Adrenal gland (tissue), 12 donors: ENCODE data around the gene KCNK13. TPM values are rescaled to one million over a fixed set of nuclear protein-coding genes. Genes with fewer than 3 reads are reported as not detected.
"Not testable (repeated sequence)": the region's sequence is repeated elsewhere in the genome, so short reads cannot be mapped to it uniquely, and the experiment has no call there.

Experiments used
- DNase-seq, 7 donors: peaks; one replicate each; pipeline ENCODE4 v3.0.0-alpha.2; 2019 to 2020
- H3K27ac ChIP-seq, 5 donors: fragments of 200-600 bp; sonication (generic) in 4 of 5; 1 replicate in 3 of 5; 2 replicates in 2 of 5; pipeline versions ENCODE4 v1.5.1 to v1.8.0; 2016 to 2020; ENCODE audit warnings: mild to moderate bottlenecking in 1 of 5
- H3K27me3 ChIP-seq: fragments of 200-600 bp; 2 replicates; pipeline ENCODE4 v1.8.0; 2021
- H3K36me3 ChIP-seq, 2 donors: fragments of 200-600 bp; replicated peaks in 1 of 2; 1 replicate in 1 of 2; 2 replicates in 1 of 2; pipeline versions ENCODE4 v1.5.1 to v1.8.0; 2018 to 2022
- H3K4me1 ChIP-seq, 2 donors: fragments of 200-600 bp; replicated peaks in 1 of 2; 1 replicate in 1 of 2; 2 replicates in 1 of 2; pipeline versions ENCODE4 v1.5.1 to v1.8.0; 2018 to 2021
- H3K4me3 ChIP-seq, 4 donors: fragments of 200-600 bp; sonication (generic) in 3 of 4; one replicate each; pipeline ENCODE4 v1.5.1; 2016 to 2018
- H3K9me3 ChIP-seq, 3 donors: fragments of 200-600 bp; sonication (generic) in 1 of 3; replicated peaks in 1 of 3; 1 replicate in 2 of 3; 2 replicates in 1 of 3; pipeline versions ENCODE4 v1.5.1 to v1.8.0; 2016 to 2021
- CTCF ChIP-seq, 6 experiments: fragments of 450-650 bp in 4 of 6; fragments of 200-600 bp in 2 of 6; sonication (generic) in 1 of 6; IDR thresholded peaks; 1 replicate in 5 of 6; 2 replicates in 1 of 6; pipeline versions ENCODE4 v1.5.1 to v1.8.0; 2016 to 2021; ENCODE audit warnings: antibody characterized with exemption in 6 of 6, mild to moderate bottlenecking in 2 of 6, moderate library complexity in 1 of 6
- POLR2A ChIP-seq, 2 donors: fragments of 450-650 bp; IDR thresholded peaks; one replicate each; pipeline ENCODE4 v1.6.1; 2017; ENCODE audit warnings: antibody characterized with exemption in 2 of 2, mild to moderate bottlenecking in 2 of 2, moderate library complexity in 1 of 2
- WGBS, 4 donors: extraction: QIAGEN DNeasy Blood & Tissue Kit in 2 of 4; methylation state at CpG; one replicate each; pipeline versions ENCODE4 v1.1.5 to v1.1.7; 2013 to 2017; 5-methylcytosine and 5-hydroxymethylcytosine counted together
- intact Hi-C, 2 donors: fragments of 100-400 bp; cut with DNase I; formaldehyde crosslinking; loops; one replicate each; pipeline versions ENCODE4 v1.14.1 to v1.15.0; 2022 to 2023
- polyA plus RNA-seq, 3 donors: library from polyadenylated mRNA; stranded (reverse); fragments of 200-250 nt in 2 of 3; fragments of 350-450 nt in 1 of 3; fragmentation: Illumina TruSeq in 1 of 3; extraction: RNeasy Lipid Tissue Mini Kit (QIAGEN cat#74804) in 1 of 3; gene quantifications; one replicate each; pipeline ENCODE4 v1.2.3, GENCODE V29; 2013 to 2014
- total RNA-seq, 9 donors: library from RNA; depleted of rRNA in 4 of 9; stranded (reverse); fragments of >200 nt in 4 of 9; fragments of 120-200 nt in 1 of 9; fragmentation: NEBNext Ultra II Directional in 1 of 9; extraction: Animal tissue kit (Norgen Biotek cat#: 25700) in 1 of 9; gene quantifications; one replicate each; pipeline versions ENCODE4 v1.1.0 to v1.2.4, GENCODE V29; 2013 to 2023
- donor health status: healthy with polysubstance abuse.
- donor health status: Bipolar disorder and iron deficiency.
- donor health status: DM: yes; HTN: yes; CAD: no.
- donor health status: DM: no; HTN: no; CAD: no.
- donor health status: DM: no; HTN: no; CAD: no.
- donor health status: DM: yes; HTN: yes; CAD: no.

The KCNK13 gene
- total and polyA plus RNA-seq, 12 donors = 0.24 to 3.6 (median 1.5) TPM; not detected in 1

- 44 to 55% (median 50%) methylated on average over 2 of the region's 2 CpGs for WGBS, 4 donors
Measured at GRCh38 chr14:90201344-90201743, 139.6 kb downstream of the KCNK13 start.

DNA sequence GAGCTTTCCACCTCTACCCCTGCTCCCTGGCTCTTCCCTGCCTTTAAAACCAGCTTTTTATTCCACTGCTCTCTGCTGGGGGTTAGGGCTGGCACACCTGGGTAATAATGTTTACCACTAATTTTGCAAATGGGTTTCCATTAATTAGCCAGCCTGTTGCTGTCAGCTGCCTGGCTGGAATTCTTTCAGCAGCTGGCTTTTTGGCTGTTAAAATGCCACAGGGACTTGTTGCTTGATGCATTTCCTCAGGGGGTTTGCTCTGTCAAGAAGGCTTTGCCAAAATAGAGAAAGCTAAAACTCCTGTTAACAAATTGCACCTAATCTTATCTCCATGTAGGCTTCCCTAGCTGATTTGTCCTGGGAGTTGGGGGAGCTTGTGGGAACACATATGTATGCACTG, 142.7 kb downstream of the KCNK13 start:
- no peaks in the 10 kb centered on the region for H3K27me3 ChIP-seq
- no peak for TF ChIP-seq CTCF (IDR thresholded peaks at IDR 0.05)
- TF ChIP-seq POLR2A (IDR thresholded peaks at IDR 0.05) = no peak
- no peak for DNase-seq
- no peaks in the 10 kb centered on the region for H3K36me3 ChIP-seq
- intact Hi-C loops = no loop called here
- H3K9me3 ChIP-seq = no peaks in the 10 kb centered on the region
- H3K27ac ChIP-seq = no peak overlapping the region
- H3K4me3 ChIP-seq = no peak overlapping the region
- no peaks in the 10 kb centered on the region for H3K4me1 ChIP-seq

More at GRCh38 chr14:90201344-90201743, 139.6 kb downstream of the KCNK13 start:
- intact Hi-C loops = no loop called here
- no peaks in the 10 kb centered on the region for H3K9me3 ChIP-seq
- H3K27me3 ChIP-seq = no peaks in the 10 kb centered on the region
- H3K36me3 ChIP-seq = no peaks in the 10 kb centered on the region
- TF ChIP-seq POLR2A (IDR thresholded peaks at IDR 0.05) = no peak
- TF ChIP-seq CTCF (IDR thresholded peaks at IDR 0.05) = no peak
- no peak for DNase-seq
- no peaks in the 10 kb centered on the region for H3K4me1 ChIP-seq
- H3K27ac ChIP-seq = no peak overlapping the region
- H3K4me3 ChIP-seq = no peak overlapping the region

GRCh38 chr14:90213099-90213748, 151.4 kb downstream of the KCNK13 start:
- H3K4me1 ChIP-seq = no peaks in the 10 kb centered on the region
- no peaks in the 10 kb centered on the region for H3K9me3 ChIP-seq
- no peak overlapping the region for H3K4me3 ChIP-seq
- TF ChIP-seq CTCF (IDR thresholded peaks at IDR 0.05) = no peak
- no peak for TF ChIP-seq POLR2A (IDR thresholded peaks at IDR 0.05)
- 64 to 73% (median 70%) methylated on average over 3 to 7 of the region's 7 CpGs for WGBS, 4 donors
- H3K27me3 ChIP-seq = no peaks in the 10 kb centered on the region
- DNase-seq = no peak
- intact Hi-C loops = no loop called here
- no peaks in the 10 kb centered on the region for H3K36me3 ChIP-seq
- H3K27ac ChIP-seq = no peak overlapping the region

DNA sequence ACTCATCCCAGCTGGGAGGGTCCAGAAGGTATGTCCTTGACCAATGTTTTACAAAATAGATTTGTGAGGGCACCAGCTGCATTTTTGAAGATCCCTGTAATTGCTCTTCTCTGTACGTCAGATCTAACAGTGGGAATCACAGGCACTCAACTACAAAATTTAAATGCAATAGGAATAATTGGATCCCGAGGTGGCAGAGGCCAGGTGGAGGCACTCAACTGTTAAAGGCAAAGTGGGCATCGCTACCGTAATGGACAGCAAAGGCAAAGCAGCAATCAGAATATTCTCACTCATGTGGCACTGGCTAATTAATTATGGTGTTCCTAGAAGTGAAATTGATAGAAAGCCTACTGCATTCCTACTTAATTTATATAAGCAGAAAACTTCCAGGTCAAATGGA, 166.7 kb downstream of the KCNK13 start:
- Histone ChIP-seq H3K27me3 (no peaks in the 10 kb centered on the region), H3K4me1 (no peaks in the 10 kb centered on the region), H3K4me3 (no peak overlapping the region), H3K36me3 (no peaks in the 10 kb centered on the region), H3K9me3 (no peaks in the 10 kb centered on the region), H3K27ac (no peak overlapping the region)
- DNase-seq = no peak
- intact Hi-C loops = no loop called here
- no peak for TF ChIP-seq POLR2A (IDR thresholded peaks at IDR 0.05)
- TF ChIP-seq CTCF (IDR thresholded peaks at IDR 0.05) = no peak
- WGBS, 4 donors = 78 to 89% (median 81%) methylated on average over 4 of the region's 4 CpGs

DNA sequence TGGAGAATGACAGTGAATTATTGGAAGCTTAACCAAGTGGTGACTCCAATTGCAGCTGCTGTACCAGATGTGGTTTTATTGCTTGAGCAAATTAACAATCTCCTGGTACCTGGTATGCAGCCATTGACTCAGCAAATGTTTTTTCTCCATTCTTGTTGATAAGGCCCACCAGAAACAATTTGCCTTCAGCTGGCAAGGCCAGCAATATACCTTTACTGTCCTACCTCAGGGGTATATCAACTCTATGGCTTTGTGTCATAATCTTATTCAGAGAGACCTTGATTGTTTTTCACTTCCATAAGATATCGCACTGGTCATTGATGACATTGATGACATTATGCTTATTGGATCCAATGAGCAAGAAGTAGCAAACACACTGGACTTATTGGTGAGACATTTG, 168.1 kb downstream of the KCNK13 start:
- H3K9me3 ChIP-seq, H3K4me3 ChIP-seq, H3K27ac ChIP-seq, H3K4me1 ChIP-seq, H3K27me3 ChIP-seq, H3K36me3 ChIP-seq, DNase-seq: not testable (repeated sequence)
- intact Hi-C loops = loop anchor here in 1 of 2 donors (10.0 kb wide), 1 partner anchor 255 kb away; no protein-coding TSS in a partner anchor
- 96 to 100% (median 99%) methylated on average over 1 of the region's 1 CpG for WGBS, 4 donors
